ENCODE data around the gene HOXC6. TPM values are rescaled to one million over a fixed set of nuclear protein-coding genes. Genes with fewer than 3 reads are reported as not detected.

The HOXC6 gene
- total RNA-seq, 5 donors from 2014 or later (not counting 1 experiment from before 2014, with no cell fraction given), result not detected

GRCh38 chr12:53985994-53986685 is 42.1 kb upstream of the HOXC6 start:
- H3K4me1 ChIP-seq (ENCODE audit: control insufficient read depth in 1 of 2, extremely low read depth in 1 of 2, insufficient read depth in 2 of 2, low read length in 2 of 2), result peaks cover 4 to 52% of the 10 kb centered on the region in 2 experiments
- Mint-ChIP-seq H3K4me1 (peaks cover 34 to 59% (median 50%) of the 10 kb centered on the region in 3 donors), H3K36me3 (no peaks in the 10 kb centered on the region), H3K9me3 (no peaks in the 10 kb centered on the region), H3K4me3 (peak overlapping the region; percentile 25 to 71 (median 31)), H3K27ac (no peak overlapping the region), H3K27me3 (peaks cover 85 to 93% of the 10 kb centered on the region in 2 donors)
- no peaks in the 10 kb centered on the region for H3K36me3 ChIP-seq (ENCODE audit: control insufficient read depth in 2 of 2, extremely low read depth in 1 of 2, insufficient read depth in 1 of 2, low read length in 1 of 2)
- H3K9me3 ChIP-seq, result no peaks in the 10 kb centered on the region
- DNase-seq, result peak in 1 of 35 experiments; percentile 50
- H3K27ac ChIP-seq (ENCODE audit: low read length), result no peak overlapping the region
- ChIA-PET POLR2A (no interaction called here), CTCF (interaction anchor here in 1 of 2 donors (1.0 kb wide), 1 partner anchor 301 kb away, joined by 3 read pairs; no protein-coding TSS in a partner anchor)
- WGBS (ENCODE audit: insufficient coverage), result 7% methylated on average over 45 of the region's 50 CpGs
- peaks cover 21 to 97% of the 10 kb centered on the region in 2 experiments for H3K27me3 ChIP-seq (replicated peaks in 1 of 2; ENCODE audit: control insufficient read depth in 2 of 2, extremely low read depth in 1 of 2, insufficient read depth in 2 of 2, low read length in 1 of 2)
- peak overlapping the region; percentile 7 to 35 for H3K4me3 ChIP-seq (ENCODE audit: control insufficient read depth in 1 of 2, extremely low read depth in 1 of 2, low read length in 1 of 2)
- ATAC-seq (replicated peaks in 1 of 4), result peak; percentile 30 to 57 (median 44)

GRCh38 chr12:53986686-53987483 is 41.4 kb upstream of the HOXC6 start:
- POLR2A ChIA-PET, result interaction anchor here in 1 of 2 donors (0.5 kb wide), 1 partner anchor 310 kb away, joined by 4 read pairs; no protein-coding TSS in a partner anchor
- CTCF ChIA-PET, result interaction anchor here (0.7 to 1.3 kb wide), 2 partner anchors 84 to 221 kb away, joined by 3 read pairs; no protein-coding TSS in a partner anchor
- no peak overlapping the region for H3K4me3 ChIP-seq (ENCODE audit: control insufficient read depth in 1 of 2, extremely low read depth in 1 of 2, low read length in 1 of 2)
- Mint-ChIP-seq H3K27me3 (peaks cover 85 to 92% of the 10 kb centered on the region in 2 donors), H3K27ac (peak overlapping the region in 1 of 2 donors; percentile 60), H3K9me3 (no peaks in the 10 kb centered on the region), H3K4me1 (peaks cover 34 to 60% (median 50%) of the 10 kb centered on the region in 3 donors), H3K36me3 (no peaks in the 10 kb centered on the region), H3K4me3 (peak overlapping the region in 2 of 3 donors; percentile 9 to 71)
- no peaks in the 10 kb centered on the region for H3K9me3 ChIP-seq
- H3K36me3 ChIP-seq (ENCODE audit: control insufficient read depth in 2 of 2, extremely low read depth in 1 of 2, insufficient read depth in 1 of 2, low read length in 1 of 2), result no peaks in the 10 kb centered on the region
- peaks cover 26 to 97% of the 10 kb centered on the region in 2 experiments for H3K27me3 ChIP-seq (replicated peaks in 1 of 2; ENCODE audit: control insufficient read depth in 2 of 2, extremely low read depth in 1 of 2, insufficient read depth in 2 of 2, low read length in 1 of 2)
- no peak overlapping the region for H3K27ac ChIP-seq (ENCODE audit: low read length)
- peaks cover 4 to 52% of the 10 kb centered on the region in 2 experiments for H3K4me1 ChIP-seq (ENCODE audit: control insufficient read depth in 1 of 2, extremely low read depth in 1 of 2, insufficient read depth in 2 of 2, low read length in 2 of 2)
- WGBS (ENCODE audit: insufficient coverage), result 13% methylated on average over 1 of the region's 21 CpGs
- no peak for DNase-seq
- no peak for ATAC-seq (replicated peaks in 1 of 4)

GRCh38 chr12:53987787-53988230 is 40.4 kb upstream of the HOXC6 start:
- no peaks in the 10 kb centered on the region for H3K9me3 ChIP-seq

GRCh38 chr12:53988541-53989226 is 39.6 kb upstream of the HOXC6 start:
- POLR2A ChIA-PET, result interaction anchor here in 1 of 2 donors (0.6 kb wide), 2 partner anchors 201 to 424 kb away, joined by 3 read pairs; no protein-coding TSS in a partner anchor
- peak overlapping the region in 2 of 3 donors; percentile 25 to 42 for H3K4me3 Mint-ChIP-seq
- H3K27ac Mint-ChIP-seq, result peak overlapping the region in 1 of 2 donors; percentile 27
- H3K36me3 Mint-ChIP-seq, result no peaks in the 10 kb centered on the region
- no peaks in the 10 kb centered on the region for H3K9me3 ChIP-seq
- no peaks in the 10 kb centered on the region for H3K9me3 Mint-ChIP-seq
- peak overlapping the region in 1 of 2 donors; percentile 46 for H3K4me3 ChIP-seq (ENCODE audit: control insufficient read depth in 1 of 2, extremely low read depth in 1 of 2, low read length in 1 of 2)
- CTCF ChIA-PET, result interaction anchor here (0.6 to 1.5 kb wide), 5 partner anchors 9 to 263 kb away, joined by 3 to 8 read pairs (median 3); partner anchors contain the start of gene HOXC5 (in 1 of the 2)
- no peak overlapping the region for H3K27ac ChIP-seq (ENCODE audit: low read length)
- no peak for DNase-seq
- WGBS (ENCODE audit: insufficient coverage), result no CpG with 5 or more reads among the region's 5 CpGs
- peak in 1 of 4 experiments; percentile 7 for ATAC-seq (replicated peaks in 1 of 4)
- H3K27me3 ChIP-seq (replicated peaks in 1 of 2; ENCODE audit: control insufficient read depth in 2 of 2, extremely low read depth in 1 of 2, insufficient read depth in 2 of 2, low read length in 1 of 2), result peaks cover 33 to 96% of the 10 kb centered on the region in 2 experiments
- peaks cover 34 to 58% (median 53%) of the 10 kb centered on the region in 3 donors for H3K4me1 Mint-ChIP-seq
- peaks cover 4 to 46% of the 10 kb centered on the region in 2 experiments for H3K4me1 ChIP-seq (ENCODE audit: control insufficient read depth in 1 of 2, extremely low read depth in 1 of 2, insufficient read depth in 2 of 2, low read length in 2 of 2)
- H3K27me3 Mint-ChIP-seq, result peaks cover 87 to 92% of the 10 kb centered on the region in 2 donors
- H3K36me3 ChIP-seq (ENCODE audit: control insufficient read depth in 2 of 2, extremely low read depth in 1 of 2, insufficient read depth in 1 of 2, low read length in 1 of 2), result no peaks in the 10 kb centered on the region

More at GRCh38 chr12:53987787-53988230, 40.4 kb upstream of the HOXC6 start:
- Histone ChIP-seq H3K4me1 (ENCODE audit: control insufficient read depth in 1 of 2, extremely low read depth in 1 of 2, insufficient read depth in 2 of 2, low read length in 2 of 2) (peaks cover 4 to 49% of the 10 kb centered on the region in 2 experiments), H3K27ac (ENCODE audit: low read length) (no peak overlapping the region), H3K36me3 (ENCODE audit: control insufficient read depth in 2 of 2, extremely low read depth in 1 of 2, insufficient read depth in 1 of 2, low read length in 1 of 2) (no peaks in the 10 kb centered on the region), H3K4me3 (ENCODE audit: control insufficient read depth in 1 of 2, extremely low read depth in 1 of 2, low read length in 1 of 2) (no peak overlapping the region), H3K27me3 (replicated peaks in 1 of 2; ENCODE audit: control insufficient read depth in 2 of 2, extremely low read depth in 1 of 2, insufficient read depth in 2 of 2, low read length in 1 of 2) (peaks cover 31 to 97% of the 10 kb centered on the region in 2 experiments)
- CTCF ChIA-PET, result interaction anchor here (0.6 to 1.5 kb wide), 7 partner anchors 10 to 264 kb away, joined by 3 to 8 read pairs (median 3); partner anchors contain the start of gene HOXC5 (in 1 of the 2)
- Mint-ChIP-seq H3K9me3 (no peaks in the 10 kb centered on the region), H3K4me1 (peaks cover 34 to 60% (median 50%) of the 10 kb centered on the region in 3 donors), H3K36me3 (no peaks in the 10 kb centered on the region), H3K4me3 (no peak overlapping the region), H3K27ac (no peak overlapping the region), H3K27me3 (peaks cover 86 to 92% of the 10 kb centered on the region in 2 donors)
- DNase-seq (no peak), ATAC-seq (replicated peaks in 1 of 4) (no peak)
- WGBS (ENCODE audit: insufficient coverage), result no CpG with 5 or more reads among the region's 4 CpGs
- POLR2A ChIA-PET, result interaction anchor here (0.5 to 0.7 kb wide), 4 partner anchors 47 to 484 kb away, joined by 3 to 5 read pairs (median 4); no protein-coding TSS in a partner anchor

GRCh38 chr12:53989227-53990113 is 38.8 kb upstream of the HOXC6 start:
- Mint-ChIP-seq H3K4me3 (peak overlapping the region in 2 of 3 donors; percentile 25 to 42), H3K36me3 (no peaks in the 10 kb centered on the region), H3K9me3 (no peaks in the 10 kb centered on the region), H3K4me1 (peaks cover 40 to 61% (median 57%) of the 10 kb centered on the region in 3 donors), H3K27ac (peak overlapping the region in 1 of 2 donors; percentile 77), H3K27me3 (peaks cover 88 to 95% of the 10 kb centered on the region in 2 donors)
- H3K27me3 ChIP-seq (replicated peaks in 1 of 2; ENCODE audit: control insufficient read depth in 2 of 2, extremely low read depth in 1 of 2, insufficient read depth in 2 of 2, low read length in 1 of 2), result peaks cover 34 to 96% of the 10 kb centered on the region in 2 experiments
- H3K36me3 ChIP-seq (ENCODE audit: control insufficient read depth in 2 of 2, extremely low read depth in 1 of 2, insufficient read depth in 1 of 2, low read length in 1 of 2), result no peaks in the 10 kb centered on the region
- CTCF ChIA-PET, result interaction anchor here (0.6 to 0.7 kb wide), 2 partner anchors 51 to 690 kb away, joined by 3 to 4 read pairs; no protein-coding TSS in a partner anchor
- peak overlapping the region in 1 of 2 donors; percentile 46 for H3K4me3 ChIP-seq (ENCODE audit: control insufficient read depth in 1 of 2, extremely low read depth in 1 of 2, low read length in 1 of 2)
- H3K27ac ChIP-seq (ENCODE audit: low read length), result no peak overlapping the region
- peak in 12 of 35 experiments; percentile 22 to 63 (median 33) for DNase-seq
- peak in 1 of 4 experiments; percentile 35 for ATAC-seq (replicated peaks in 1 of 4)
- H3K4me1 ChIP-seq (ENCODE audit: control insufficient read depth in 1 of 2, extremely low read depth in 1 of 2, insufficient read depth in 2 of 2, low read length in 2 of 2), result peaks cover 4 to 46% of the 10 kb centered on the region in 2 experiments
- WGBS (ENCODE audit: insufficient coverage), result 2% methylated on average over 15 of the region's 28 CpGs
- POLR2A ChIA-PET, result interaction anchor here in 1 of 2 donors (0.6 kb wide), 1 partner anchor 424 kb away, joined by 3 read pairs; no protein-coding TSS in a partner anchor
- no peaks in the 10 kb centered on the region for H3K9me3 ChIP-seq

Measured in T-cell (primary cell).